ENCODE results near the gene LCP1.

DNA sequence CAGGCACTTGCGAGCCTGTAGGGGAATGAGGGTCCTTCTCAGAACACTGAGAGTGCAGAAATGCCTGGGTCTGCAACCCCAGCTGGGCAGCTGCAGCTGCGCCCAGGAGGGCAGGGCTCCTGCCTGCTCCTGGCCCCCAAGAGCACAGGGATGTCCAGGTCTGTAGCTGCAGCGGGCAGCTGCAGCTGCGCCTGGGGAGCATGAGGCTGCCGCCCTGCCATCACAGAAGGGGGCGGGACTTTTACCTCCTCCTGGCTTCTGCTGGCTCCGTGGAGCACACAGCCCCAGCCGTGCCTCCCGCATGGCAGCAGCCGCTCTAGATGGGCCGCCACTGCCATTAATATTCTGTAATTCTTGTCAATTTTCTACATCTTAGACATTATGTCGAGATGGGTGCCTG lies 95.0 kb downstream of the LCP1 start:
- TF ChIP-seq ZFP37 (CRISPR knock-in tag; IDR thresholded peaks at IDR 0.05; ENCODE audit: borderline replicate concordance) (no peak), ZSCAN29 (CRISPR knock-in tag; conservative IDR thresholded peaks at IDR 0.05) (no peak), CEBPB (IDR thresholded peaks at IDR 0.05; ENCODE audit: borderline replicate concordance, low read depth, low read length) (no peak), NR2F6 (IDR thresholded peaks at IDR 0.05) (no peak), NR2F6 (CRISPR knock-in tag; IDR thresholded peaks at IDR 0.05) (no peak), FOXK2 (IDR thresholded peaks at IDR 0.05) (no peak), ZNF879 (CRISPR knock-in tag; IDR thresholded peaks at IDR 0.05) (no peak), TGIF2 (CRISPR knock-in tag; IDR thresholded peaks at IDR 0.05) (no peak), GZF1 (CRISPR knock-in tag; IDR thresholded peaks at IDR 0.05) (no peak)
- TF ChIP-seq, protein P1, sequence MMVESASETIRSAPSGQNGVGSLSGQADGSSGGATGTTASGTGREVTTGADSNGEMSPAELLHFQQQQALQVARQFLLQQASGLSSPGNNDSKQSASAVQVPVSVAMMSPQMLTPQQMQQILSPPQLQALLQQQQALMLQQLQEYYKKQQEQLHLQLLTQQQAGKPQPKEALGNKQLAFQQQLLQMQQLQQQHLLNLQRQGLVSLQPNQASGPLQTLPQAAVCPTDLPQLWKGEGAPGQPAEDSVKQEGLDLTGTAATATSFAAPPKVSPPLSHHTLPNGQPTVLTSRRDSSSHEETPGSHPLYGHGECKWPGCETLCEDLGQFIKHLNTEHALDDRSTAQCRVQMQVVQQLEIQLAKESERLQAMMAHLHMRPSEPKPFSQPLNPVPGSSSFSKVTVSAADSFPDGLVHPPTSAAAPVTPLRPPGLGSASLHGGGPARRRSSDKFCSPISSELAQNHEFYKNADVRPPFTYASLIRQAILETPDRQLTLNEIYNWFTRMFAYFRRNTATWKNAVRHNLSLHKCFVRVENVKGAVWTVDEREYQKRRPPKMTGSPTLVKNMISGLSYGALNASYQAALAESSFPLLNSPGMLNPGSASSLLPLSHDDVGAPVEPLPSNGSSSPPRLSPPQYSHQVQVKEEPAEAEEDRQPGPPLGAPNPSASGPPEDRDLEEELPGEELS (CRISPR knock-in tag; IDR thresholded peaks at IDR 0.05), result no peak
- TF ChIP-seq, protein P2, sequence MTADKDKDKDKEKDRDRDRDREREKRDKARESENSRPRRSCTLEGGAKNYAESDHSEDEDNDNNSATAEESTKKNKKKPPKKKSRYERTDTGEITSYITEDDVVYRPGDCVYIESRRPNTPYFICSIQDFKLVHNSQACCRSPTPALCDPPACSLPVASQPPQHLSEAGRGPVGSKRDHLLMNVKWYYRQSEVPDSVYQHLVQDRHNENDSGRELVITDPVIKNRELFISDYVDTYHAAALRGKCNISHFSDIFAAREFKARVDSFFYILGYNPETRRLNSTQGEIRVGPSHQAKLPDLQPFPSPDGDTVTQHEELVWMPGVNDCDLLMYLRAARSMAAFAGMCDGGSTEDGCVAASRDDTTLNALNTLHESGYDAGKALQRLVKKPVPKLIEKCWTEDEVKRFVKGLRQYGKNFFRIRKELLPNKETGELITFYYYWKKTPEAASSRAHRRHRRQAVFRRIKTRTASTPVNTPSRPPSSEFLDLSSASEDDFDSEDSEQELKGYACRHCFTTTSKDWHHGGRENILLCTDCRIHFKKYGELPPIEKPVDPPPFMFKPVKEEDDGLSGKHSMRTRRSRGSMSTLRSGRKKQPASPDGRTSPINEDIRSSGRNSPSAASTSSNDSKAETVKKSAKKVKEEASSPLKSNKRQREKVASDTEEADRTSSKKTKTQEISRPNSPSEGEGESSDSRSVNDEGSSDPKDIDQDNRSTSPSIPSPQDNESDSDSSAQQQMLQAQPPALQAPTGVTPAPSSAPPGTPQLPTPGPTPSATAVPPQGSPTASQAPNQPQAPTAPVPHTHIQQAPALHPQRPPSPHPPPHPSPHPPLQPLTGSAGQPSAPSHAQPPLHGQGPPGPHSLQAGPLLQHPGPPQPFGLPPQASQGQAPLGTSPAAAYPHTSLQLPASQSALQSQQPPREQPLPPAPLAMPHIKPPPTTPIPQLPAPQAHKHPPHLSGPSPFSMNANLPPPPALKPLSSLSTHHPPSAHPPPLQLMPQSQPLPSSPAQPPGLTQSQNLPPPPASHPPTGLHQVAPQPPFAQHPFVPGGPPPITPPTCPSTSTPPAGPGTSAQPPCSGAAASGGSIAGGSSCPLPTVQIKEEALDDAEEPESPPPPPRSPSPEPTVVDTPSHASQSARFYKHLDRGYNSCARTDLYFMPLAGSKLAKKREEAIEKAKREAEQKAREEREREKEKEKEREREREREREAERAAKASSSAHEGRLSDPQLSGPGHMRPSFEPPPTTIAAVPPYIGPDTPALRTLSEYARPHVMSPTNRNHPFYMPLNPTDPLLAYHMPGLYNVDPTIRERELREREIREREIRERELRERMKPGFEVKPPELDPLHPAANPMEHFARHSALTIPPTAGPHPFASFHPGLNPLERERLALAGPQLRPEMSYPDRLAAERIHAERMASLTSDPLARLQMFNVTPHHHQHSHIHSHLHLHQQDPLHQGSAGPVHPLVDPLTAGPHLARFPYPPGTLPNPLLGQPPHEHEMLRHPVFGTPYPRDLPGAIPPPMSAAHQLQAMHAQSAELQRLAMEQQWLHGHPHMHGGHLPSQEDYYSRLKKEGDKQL (CRISPR knock-in tag; IDR thresholded peaks at IDR 0.05; ENCODE audit: low read depth), result no peak
- TF ChIP-seq, protein P3, sequence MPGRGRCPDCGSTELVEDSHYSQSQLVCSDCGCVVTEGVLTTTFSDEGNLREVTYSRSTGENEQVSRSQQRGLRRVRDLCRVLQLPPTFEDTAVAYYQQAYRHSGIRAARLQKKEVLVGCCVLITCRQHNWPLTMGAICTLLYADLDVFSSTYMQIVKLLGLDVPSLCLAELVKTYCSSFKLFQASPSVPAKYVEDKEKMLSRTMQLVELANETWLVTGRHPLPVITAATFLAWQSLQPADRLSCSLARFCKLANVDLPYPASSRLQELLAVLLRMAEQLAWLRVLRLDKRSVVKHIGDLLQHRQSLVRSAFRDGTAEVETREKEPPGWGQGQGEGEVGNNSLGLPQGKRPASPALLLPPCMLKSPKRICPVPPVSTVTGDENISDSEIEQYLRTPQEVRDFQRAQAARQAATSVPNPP (CRISPR knock-in tag; IDR thresholded peaks at IDR 0.05), result no peak
- TF ChIP-seq, protein P4, sequence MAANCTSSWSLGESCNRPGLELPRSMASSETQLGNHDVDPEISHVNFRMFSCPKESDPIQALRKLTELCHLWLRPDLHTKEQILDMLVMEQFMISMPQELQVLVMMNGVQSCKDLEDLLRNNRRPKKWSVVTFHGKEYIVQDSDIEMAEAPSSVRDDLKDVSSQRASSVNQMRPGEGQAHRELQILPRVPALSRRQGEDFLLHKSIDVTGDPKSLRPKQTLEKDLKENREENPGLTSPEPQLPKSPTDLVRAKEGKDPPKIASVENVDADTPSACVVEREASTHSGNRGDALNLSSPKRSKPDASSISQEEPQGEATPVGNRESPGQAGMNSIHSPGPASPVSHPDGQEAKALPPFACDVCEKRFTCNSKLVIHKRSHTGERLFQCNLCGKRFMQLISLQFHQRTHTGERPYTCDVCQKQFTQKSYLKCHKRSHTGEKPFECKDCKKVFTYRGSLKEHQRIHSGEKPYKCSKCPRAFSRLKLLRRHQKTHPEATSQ (CRISPR knock-in tag; IDR thresholded peaks at IDR 0.05; ENCODE audit: borderline replicate concordance), result no peak
- TF ChIP-seq, protein P5, sequence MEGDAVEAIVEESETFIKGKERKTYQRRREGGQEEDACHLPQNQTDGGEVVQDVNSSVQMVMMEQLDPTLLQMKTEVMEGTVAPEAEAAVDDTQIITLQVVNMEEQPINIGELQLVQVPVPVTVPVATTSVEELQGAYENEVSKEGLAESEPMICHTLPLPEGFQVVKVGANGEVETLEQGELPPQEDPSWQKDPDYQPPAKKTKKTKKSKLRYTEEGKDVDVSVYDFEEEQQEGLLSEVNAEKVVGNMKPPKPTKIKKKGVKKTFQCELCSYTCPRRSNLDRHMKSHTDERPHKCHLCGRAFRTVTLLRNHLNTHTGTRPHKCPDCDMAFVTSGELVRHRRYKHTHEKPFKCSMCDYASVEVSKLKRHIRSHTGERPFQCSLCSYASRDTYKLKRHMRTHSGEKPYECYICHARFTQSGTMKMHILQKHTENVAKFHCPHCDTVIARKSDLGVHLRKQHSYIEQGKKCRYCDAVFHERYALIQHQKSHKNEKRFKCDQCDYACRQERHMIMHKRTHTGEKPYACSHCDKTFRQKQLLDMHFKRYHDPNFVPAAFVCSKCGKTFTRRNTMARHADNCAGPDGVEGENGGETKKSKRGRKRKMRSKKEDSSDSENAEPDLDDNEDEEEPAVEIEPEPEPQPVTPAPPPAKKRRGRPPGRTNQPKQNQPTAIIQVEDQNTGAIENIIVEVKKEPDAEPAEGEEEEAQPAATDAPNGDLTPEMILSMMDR (CRISPR knock-in tag; IDR thresholded peaks at IDR 0.05), result no peak
